ENCODE results near the gene ENSA. TPM values are rescaled to one million over a fixed set of nuclear protein-coding genes. Genes with fewer than 3 reads are reported as not detected.

The ENSA gene
- total RNA-seq, 1 experiment from 2014 or later: 178 TPM

GRCh38 chr1:150620919-150621318 is 8.5 kb downstream of the ENSA start:
- CTCF ChIA-PET: interaction anchor here (0.6 to 2.6 kb wide), 6 partner anchors 8 to 193 kb away, joined by 3 to 15 read pairs (median 4); partner anchors contain the start of genes ENSA and MCL1
- H3K4me3 Mint-ChIP-seq (ENCODE audit: unreplicated experiment): no peak overlapping the region
- POLR2A ChIA-PET: interaction anchor here (1.2 to 1.5 kb wide), 2 partner anchors 9 to 41 kb away, joined by 5 to 8 read pairs; partner anchors contain the start of genes ENSA and MCL1
- Histone ChIP-seq H3K9me3 (no peaks in the 10 kb centered on the region), H3K36me3 (ENCODE audit: control insufficient read depth, insufficient read depth, low read length) (peaks cover 6% of the 10 kb centered on the region), H3K27me3 (replicated peaks; ENCODE audit: control insufficient read depth, insufficient read depth, low read length) (no peaks in the 10 kb centered on the region), H3K4me3 (ENCODE audit: low read depth, low read length) (no peak overlapping the region), H3K4me1 (0 out of 2 replicates have a peak, but pooled peaks cover 4% of the 10 kb centered on the region)
- H3K27me3 Mint-ChIP-seq (ENCODE audit: insufficient read depth, unreplicated experiment): no peaks in the 10 kb centered on the region
- DNase-seq: no peak
- H3K36me3 Mint-ChIP-seq (ENCODE audit: insufficient read depth, unreplicated experiment): peaks cover 84% of the 10 kb centered on the region
- H3K27ac Mint-ChIP-seq (ENCODE audit: unreplicated experiment): no peak overlapping the region
- TF ChIP-seq, protein P1, sequence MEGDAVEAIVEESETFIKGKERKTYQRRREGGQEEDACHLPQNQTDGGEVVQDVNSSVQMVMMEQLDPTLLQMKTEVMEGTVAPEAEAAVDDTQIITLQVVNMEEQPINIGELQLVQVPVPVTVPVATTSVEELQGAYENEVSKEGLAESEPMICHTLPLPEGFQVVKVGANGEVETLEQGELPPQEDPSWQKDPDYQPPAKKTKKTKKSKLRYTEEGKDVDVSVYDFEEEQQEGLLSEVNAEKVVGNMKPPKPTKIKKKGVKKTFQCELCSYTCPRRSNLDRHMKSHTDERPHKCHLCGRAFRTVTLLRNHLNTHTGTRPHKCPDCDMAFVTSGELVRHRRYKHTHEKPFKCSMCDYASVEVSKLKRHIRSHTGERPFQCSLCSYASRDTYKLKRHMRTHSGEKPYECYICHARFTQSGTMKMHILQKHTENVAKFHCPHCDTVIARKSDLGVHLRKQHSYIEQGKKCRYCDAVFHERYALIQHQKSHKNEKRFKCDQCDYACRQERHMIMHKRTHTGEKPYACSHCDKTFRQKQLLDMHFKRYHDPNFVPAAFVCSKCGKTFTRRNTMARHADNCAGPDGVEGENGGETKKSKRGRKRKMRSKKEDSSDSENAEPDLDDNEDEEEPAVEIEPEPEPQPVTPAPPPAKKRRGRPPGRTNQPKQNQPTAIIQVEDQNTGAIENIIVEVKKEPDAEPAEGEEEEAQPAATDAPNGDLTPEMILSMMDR (IDR thresholded peaks at IDR 0.05; ENCODE audit: insufficient read depth in 1 of 2, low read depth in 1 of 2, low read length in 1 of 2, severe bottlenecking in 1 of 2, unreplicated experiment in 1 of 2): no peak
- no TSS peak for BruUV-seq (replicated peaks)
- H3K4me1 Mint-ChIP-seq (ENCODE audit: low read depth, unreplicated experiment): peaks cover 29% of the 10 kb centered on the region
- H3K9me3 Mint-ChIP-seq (ENCODE audit: unreplicated experiment): no peaks in the 10 kb centered on the region
- intact Hi-C loops (cut with micrococcal nuclease; ENCODE audit: unreplicated experiment): loop anchor here (1.0 to 10.0 kb wide), 3 partner anchors 42 to 304 kb away; partner anchors contain the start of genes MCL1 and SETDB1

DNA sequence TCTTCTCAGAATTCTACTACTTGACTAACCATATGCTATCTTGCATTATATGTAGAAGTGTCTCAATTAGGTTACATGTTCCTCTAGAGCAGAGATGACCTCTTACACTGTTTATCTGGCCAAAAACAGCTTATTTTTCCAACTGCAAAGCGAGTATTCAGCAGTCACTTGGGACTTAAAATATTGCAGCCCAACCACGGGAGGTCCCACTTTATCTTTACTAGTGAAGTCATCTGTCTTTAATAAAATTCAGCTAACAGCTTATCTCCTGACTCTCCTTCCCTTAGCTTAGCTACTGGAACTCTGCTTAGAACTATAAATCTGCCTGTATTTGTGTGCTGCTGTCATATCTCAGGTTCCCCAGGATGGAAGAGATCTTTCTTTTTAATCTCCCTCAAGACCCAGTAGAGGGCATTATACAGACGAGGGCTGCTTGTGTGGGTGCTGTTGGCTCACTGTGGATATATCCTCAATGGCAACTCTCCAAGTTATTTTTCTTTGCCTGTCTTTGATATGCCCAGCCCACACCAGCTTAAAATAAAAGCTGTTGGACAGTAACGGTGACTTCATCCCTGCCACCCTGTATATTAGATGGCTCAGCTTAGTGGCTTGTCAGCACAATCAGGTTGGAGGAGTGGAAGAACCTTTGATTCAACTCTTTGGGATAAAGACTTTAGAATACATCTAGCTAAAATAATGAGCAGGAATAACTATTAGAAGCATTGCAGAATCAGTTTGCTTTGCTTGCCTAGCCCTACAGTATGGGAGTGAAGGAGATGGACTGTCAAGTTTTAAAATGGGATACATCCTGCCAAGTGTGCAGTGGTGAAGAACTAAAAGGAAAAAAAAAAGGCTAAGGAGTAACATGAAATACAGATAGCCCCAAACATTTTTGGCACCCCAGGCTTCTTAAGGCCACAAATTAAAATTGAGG is 9.6 kb downstream of the ENSA start:
- peaks cover 35% of the 10 kb centered on the region for H3K4me1 Mint-ChIP-seq (ENCODE audit: low read depth, unreplicated experiment)
- ChIA-PET POLR2A (interaction anchor here (0.6 to 1.5 kb wide), 4 partner anchors 10 to 52 kb away, joined by 4 to 8 read pairs (median 5); partner anchors contain the start of genes ENSA and MCL1), CTCF (interaction anchor here (0.8 to 2.6 kb wide), 3 partner anchors 9 to 194 kb away, joined by 3 to 15 read pairs (median 4); partner anchors contain the start of gene ENSA)
- DNase-seq: no peak
- no TSS peak for BruUV-seq (replicated peaks)
- H3K9me3 Mint-ChIP-seq (ENCODE audit: unreplicated experiment): no peaks in the 10 kb centered on the region
- H3K36me3 ChIP-seq (ENCODE audit: control insufficient read depth, insufficient read depth, low read length): peaks cover 4% of the 10 kb centered on the region
- H3K36me3 Mint-ChIP-seq (ENCODE audit: insufficient read depth, unreplicated experiment): peaks cover 82% of the 10 kb centered on the region
- intact Hi-C loops (cut with micrococcal nuclease; ENCODE audit: unreplicated experiment): loop anchor here (2.0 to 10.0 kb wide), 2 partner anchors 41 to 305 kb away; partner anchors contain the start of genes MCL1 and SETDB1
- no peaks in the 10 kb centered on the region for H3K9me3 ChIP-seq
- no peak overlapping the region for H3K4me3 ChIP-seq (ENCODE audit: low read depth, low read length)
- no peak overlapping the region for H3K4me3 Mint-ChIP-seq (ENCODE audit: unreplicated experiment)
- H3K27ac Mint-ChIP-seq (ENCODE audit: unreplicated experiment): no peak overlapping the region
- H3K27me3 Mint-ChIP-seq (ENCODE audit: insufficient read depth, unreplicated experiment): no peaks in the 10 kb centered on the region
- TF ChIP-seq, protein P1 (IDR thresholded peaks at IDR 0.05; ENCODE audit: insufficient read depth in 1 of 2, low read depth in 1 of 2, low read length in 1 of 2, severe bottlenecking in 1 of 2, unreplicated experiment in 1 of 2): no peak
- 0 out of 2 replicates have a peak, but pooled peaks cover 4% of the 10 kb centered on the region for H3K4me1 ChIP-seq
- H3K27me3 ChIP-seq (replicated peaks; ENCODE audit: control insufficient read depth, insufficient read depth, low read length): no peaks in the 10 kb centered on the region

All from Caco-2 (cell line).